ENCODE results near the gene DDX17.

DDX17 gene

DNA sequence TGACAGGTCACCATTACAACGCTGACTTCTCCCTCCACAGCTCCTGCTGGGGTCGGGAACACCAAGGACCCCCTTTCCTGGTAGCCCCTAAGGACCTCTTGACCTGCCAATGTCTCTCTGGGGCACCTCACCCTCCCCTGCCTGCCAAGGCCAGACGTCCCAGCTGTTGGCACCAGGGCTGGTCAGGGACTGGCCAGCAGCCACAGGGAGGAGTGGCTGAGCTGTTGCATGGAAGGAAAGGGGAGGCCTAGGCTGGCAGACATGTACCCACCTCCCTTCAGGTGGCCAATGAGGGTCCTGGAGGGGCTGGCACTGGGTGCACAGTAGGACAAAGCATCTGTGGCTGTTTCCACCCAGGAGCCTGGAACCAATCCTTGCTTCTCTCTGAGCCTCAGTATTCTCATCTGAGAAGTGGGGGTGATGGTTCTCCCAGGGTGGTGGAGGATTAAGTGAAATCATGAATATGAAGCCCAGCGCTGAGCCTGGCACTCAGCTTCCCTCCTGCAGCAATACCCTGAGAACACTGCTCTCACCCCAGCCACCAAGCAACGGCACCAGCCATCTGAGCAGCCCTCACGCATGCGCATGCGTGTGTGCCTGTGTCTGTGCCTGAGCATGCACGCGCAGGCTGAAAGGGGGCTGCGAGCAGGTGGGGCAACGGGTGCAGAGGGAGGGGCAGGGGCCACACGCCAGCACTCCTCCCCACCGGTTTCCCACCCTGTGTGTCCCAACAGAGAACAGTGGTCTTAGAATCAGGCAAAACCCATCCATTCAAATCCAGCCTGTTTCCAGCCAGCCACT is 57.0 kb downstream of the DDX17 start:
- no peak for DNase-seq (ENCODE audit: low read depth, low spot score)

DNA sequence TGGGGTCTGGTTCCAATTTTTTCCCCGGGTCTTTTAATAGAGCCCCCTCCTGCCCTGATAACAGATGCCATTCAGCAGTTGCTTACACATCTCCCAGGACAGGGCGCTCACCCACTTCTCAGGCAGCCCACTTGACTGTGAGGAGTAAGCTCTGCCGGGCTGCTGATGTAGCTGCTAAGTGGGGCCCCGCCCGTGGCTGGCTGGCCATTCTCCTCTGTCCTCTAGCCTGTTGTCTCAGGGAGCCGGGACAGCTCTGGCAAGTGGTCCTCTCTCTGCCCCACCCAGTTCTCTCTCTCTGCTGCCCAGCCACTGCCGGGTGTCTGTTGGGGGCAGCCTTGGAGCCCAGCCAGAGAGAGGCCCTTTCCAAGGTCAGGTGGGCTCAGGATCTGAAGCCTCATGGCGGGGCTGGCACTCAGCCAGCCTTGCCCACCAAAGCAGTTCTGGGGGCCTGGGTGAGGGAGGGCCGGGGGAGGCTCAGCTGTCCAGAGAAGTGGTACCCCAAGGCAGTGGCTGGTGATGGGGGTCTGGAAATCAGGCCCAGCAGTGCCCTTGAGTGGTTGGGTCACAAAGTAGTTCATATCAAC is 60.0 kb downstream of the DDX17 start:
- no peak for DNase-seq (ENCODE audit: low read depth, low spot score)

DNA sequence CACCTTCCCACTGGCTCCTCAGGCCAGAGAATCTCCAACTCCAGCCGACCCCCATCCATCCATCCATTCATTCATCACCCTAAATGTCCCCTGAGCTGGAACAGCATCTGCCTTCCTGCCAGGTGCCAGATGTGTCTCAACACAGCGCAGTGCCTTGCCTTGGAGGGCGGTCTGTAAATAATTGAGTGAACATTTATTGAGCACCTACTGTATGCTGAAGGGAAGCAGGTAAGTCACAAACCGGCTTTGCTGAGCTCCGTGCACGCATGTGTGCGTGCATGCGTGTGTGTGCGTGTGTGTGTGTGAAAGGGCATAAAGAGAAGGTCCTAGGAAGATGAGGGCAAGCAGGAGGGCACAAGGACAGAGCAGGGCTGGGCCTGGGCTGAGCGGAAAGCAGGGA is 61.3 kb downstream of the DDX17 start:
- DNase-seq (ENCODE audit: low read depth, low spot score): no peak

DNA sequence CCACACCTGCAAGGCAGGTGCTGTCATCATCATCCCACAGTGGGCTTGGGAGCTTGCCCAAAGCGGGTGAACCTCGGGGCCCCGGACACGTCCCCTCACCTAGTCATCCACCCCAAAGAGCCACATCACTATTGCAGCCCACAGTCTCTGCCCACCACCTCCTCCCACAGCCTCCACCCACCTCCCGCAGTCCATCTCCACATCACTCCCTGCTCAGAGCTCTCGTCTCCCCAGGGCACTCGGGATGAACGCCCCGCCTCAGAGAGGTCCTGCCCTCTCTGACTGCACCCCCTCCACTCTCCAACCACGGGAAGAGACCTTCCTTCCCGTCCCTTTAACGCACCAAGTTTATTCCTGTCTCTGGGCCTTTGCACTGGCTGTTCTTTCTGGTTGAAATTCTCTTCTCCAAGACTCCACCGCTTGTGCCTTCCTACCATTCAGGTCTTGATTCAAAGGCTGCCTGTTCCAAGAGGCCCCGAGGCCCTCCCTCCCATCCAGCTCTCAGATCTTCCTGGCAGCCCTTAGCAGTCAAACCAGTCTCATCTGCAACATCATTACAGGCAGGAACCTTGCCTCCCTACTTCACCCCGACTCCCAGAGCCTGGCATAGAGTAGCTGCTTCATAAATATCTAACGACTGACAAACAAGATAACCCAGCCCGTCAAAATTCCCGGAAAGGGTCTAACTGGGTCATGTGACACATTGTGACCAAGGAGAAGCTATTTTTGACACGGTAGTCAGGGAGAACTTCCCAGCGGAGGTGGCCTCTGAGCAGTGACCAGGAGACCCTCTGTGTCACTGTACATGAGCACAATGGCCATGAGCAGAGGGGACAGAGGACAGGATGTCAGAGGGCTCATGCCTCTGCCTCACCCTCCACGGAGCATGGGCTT is 62.2 kb downstream of the DDX17 start:
- no peak for DNase-seq (ENCODE audit: low read depth, low spot score)

DNA sequence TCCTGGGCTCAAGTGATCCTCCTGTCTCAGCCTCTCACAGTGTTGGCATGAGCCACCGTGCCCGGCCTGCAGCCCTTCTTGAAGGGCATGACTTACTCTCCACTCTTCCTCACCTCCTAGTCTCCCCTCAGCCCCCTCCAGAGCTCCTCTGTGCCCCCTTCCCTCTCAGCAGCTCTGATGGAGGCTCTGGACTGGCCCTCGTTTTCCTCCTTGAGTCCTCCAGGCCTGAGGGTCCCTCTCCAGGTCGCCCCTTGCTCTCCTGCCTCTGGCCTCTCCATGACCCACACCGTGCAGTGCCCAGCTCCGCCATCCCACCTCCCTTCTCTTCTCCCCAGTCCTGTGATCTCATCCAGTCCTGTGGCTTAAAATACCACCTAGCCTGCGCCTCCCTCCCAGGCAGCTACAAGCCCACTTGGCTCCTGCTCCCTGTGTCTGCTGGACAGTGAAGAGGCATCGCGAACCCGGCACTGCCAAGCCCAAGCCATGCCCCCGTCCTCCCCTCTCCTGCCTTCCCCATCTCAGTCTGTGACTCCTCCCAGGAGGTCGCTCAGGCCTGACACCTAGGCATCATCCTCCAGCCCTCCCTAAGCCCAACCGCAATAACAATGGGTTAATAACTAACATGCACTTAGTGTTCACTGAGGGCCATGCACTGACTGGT is 63.0 kb downstream of the DDX17 start:
- no peak for DNase-seq (ENCODE audit: low read depth, low spot score)

DNA sequence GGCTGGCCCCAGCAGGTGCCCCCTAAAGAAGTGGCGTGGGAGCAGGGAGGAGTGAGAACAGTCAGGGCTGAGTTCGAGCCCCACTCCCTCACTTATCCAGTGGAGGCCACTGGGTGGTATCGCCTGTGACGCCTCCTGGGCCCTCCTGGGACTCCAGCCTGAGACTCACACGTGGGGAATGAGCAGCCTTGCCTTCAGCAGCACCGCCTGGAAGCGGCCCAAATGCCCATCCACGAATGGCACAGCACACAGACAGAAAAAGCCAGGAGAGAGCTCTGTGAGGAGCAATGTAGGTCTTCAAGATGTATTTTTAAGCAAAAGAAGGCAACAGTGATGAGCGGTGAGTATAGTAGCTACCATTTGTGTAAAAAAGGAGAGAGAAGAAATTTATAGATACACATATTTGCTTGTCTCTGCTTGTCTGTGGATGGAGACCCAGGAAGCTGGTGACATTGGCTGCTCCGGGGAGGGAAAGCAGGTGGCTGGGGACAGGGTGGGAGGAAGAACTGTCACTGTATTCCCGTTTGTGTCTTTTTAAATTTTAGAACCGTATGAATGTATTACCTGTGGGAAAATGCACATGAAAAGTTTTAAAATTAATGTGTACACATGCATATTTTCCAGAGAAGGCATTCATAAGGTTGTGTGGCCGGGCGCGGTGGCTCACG is 64.4 kb downstream of the DDX17 start:
- no peak for DNase-seq (ENCODE audit: low read depth, low spot score)

DNA sequence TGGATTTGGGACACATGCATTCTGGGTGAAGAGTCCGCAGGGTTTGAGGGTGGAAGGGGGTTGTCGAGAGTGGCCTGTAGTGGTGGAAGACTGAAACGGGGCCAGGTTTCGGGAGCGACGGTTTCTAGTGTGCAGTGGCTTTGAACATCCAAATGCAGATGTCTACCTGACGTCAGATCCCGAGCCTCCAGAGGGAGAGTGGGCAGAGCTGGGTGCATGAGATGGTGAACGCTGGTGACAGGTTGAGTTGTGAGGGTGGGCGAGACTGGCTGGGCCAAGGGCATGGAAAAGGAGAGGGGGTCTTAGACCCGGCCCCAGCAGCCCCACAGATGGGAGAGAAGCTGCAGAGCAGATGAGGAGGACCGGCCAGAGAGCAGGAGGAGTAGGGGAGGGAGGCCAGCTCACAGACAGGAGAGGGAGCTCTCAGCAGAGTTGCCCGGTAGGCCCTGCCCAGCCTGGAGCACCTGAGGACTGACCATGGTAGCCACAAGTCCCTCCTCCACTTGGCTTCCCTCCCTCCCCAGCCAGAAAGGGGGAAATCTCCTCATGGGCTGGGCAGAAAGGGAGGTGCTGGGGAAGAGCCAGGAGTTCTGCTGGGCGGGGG is 65.3 kb downstream of the DDX17 start:
- DNase-seq (ENCODE audit: low read depth, low spot score): no peak

DNA sequence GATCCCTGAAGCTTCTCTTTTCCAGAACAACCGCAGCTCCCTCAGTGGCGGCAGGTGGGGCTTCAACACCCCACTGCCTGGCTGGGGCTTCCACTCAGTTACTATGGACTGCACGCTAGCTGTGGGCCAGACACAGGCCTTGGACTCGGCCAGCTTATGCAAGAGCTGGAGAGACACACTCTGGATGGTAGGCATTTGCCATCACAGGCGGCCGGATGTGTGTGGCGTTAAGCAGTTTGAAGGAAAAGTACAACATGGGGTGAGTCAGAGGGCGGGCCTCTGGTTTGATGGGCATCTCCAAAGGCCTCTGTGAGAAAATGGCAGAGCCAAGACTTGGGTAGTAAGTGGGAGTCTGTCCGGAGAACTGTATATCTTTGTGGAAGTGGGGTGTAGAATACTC is 68.7 kb downstream of the DDX17 start:
- DNase-seq (ENCODE audit: low read depth, low spot score): no peak

DNA sequence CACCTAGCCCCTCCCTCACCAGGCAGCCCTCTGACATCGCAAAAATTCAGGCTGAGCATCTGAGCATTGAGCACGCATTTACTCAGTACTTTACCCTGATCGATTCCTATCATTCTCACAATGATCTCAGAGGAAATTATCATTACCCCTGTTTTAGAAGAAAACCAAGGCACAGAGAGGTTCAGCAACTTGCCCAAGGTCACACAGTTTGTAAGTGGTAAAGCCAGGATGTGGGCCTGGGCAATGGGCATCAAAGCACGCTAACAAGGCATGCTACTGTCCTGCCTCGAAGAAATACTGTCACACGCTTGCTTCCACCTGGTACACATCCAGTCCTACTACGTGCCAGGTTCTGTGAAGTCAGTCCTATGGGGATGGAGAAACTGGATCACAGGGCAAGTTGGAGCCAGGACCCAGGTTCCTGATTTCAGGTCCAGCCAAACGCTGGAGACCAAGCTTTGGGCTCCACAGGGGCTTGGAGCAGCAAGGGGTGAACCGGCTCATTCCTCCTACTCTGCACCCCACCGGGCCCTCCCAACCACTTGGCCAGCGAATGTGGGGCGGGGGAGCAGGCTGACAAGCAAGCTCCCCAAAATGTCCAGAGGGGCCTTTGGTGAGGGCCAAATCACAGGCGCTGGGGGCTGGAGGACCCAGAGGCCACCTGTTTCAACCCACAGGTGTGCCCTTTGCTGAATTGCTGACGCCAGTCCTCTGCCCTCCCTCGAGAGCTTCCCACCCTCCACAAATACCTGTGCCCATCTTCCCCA is 69.3 kb downstream of the DDX17 start:
- DNase-seq (ENCODE audit: low read depth, low spot score): no peak

DNA sequence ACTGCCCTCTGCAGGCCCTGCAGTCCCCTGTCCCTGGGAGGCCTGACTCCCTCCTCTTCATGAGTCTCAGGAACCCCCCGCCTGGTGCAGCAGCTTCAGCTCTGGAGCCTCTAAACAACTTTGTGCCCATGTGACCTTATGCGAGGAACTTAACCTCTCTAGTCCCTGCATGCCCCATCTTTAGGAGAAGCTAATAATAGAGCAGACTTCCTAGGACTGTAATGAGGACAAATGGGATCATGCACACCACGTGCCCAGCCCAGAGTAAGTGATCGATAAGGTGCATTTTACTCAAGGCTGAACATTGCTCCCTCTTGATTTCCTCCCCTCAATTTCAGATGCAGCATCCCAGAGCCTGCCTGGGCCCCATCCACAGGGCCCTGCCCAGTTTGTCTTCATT is 70.1 kb downstream of the DDX17 start:
- DNase-seq (ENCODE audit: low read depth, low spot score): no peak

DNA sequence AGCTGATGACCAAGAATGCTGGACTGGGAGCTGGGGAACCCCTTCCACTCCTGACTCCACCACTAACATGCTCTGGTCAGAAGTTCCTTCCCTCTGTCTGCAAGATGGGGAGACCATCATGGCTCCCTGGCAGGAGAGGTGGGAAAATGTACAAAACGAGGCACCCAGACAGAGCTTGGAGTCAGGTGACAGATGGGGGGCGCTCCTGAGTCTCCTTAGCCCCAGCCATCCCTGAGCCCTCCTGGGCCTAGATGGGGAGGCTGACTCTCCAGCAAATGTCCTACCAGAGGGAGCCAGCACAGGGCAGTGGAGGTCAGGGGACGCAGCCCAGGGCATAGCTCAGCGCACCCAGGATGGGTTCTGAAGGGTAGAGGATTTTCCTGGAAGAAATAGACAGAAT is 71.1 kb downstream of the DDX17 start:
- DNase-seq (ENCODE audit: low read depth, low spot score): no peak

DNA sequence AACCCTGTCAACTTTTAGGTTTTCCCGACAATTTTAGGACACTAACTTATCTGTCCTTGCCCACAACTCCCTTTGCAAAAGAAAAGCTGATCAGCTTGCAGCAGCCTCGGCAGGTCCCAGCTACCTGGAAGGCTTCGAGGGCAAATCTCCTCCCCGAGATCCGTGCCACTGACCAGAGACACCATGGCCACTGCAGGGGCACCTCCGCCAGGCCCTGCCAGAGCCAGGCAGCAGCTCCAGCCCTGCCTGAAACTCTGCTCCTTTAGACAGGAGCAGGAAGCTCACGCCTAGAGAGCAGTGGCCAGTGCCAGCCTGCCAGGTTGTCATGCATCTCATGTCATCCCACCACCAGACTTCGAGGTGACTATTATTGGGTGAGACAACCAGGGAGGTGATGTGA is 72.2 kb downstream of the DDX17 start:
- no peak for DNase-seq (ENCODE audit: low read depth, low spot score)
